ENCODE results near the gene TMEM106A. TPM values are rescaled to one million over a fixed set of nuclear protein-coding genes. Genes with fewer than 3 reads are reported as not detected.

The TMEM106A gene
- total and polyA plus RNA-seq, 2 of the 13 experiments (the other 11 are each of a cell fraction or from before 2014, with no cell fraction given) = 16.9 to 35.9 TPM

DNA sequence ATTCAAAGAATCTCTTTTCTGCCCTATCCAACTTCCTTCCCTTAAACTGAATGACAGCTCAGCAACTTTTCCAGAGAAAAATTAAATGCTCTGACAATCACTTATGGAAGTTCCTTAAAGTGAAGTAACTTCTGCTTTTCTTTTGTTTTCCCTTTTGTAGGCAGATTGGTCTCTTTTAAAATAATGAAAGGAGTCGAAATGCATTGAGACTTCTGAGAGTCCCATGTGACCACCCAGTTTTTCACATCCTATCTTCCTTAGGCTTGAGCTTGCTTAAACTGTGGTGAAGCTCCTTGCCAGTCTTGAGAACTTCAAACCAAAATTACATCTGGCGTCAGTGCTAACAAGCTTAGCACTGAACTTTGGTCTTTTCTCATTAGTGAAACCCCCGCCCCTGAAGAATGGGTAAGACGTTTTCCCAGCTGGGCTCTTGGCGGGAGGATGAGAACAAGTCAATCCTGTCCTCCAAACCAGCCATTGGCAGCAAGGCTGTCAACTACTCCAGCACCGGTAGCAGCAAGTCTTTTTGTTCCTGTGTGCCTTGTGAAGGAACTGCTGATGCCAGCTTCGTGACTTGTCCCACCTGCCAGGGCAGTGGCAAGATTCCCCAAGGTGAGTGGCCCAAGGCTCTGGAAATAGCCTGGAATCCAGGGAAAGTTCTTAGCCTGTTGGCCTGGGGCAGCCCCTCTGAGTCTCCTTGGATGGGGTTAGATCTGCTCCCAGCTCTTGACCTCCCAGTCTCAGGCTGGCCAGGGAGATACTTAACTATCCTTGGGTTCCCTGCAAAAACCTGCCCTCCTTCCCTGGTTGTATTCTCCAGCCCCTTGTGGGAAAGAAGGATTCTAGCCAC, 1.2 kb downstream of the TMEM106A start (continued):
- TF ChIP-seq, protein P1, sequence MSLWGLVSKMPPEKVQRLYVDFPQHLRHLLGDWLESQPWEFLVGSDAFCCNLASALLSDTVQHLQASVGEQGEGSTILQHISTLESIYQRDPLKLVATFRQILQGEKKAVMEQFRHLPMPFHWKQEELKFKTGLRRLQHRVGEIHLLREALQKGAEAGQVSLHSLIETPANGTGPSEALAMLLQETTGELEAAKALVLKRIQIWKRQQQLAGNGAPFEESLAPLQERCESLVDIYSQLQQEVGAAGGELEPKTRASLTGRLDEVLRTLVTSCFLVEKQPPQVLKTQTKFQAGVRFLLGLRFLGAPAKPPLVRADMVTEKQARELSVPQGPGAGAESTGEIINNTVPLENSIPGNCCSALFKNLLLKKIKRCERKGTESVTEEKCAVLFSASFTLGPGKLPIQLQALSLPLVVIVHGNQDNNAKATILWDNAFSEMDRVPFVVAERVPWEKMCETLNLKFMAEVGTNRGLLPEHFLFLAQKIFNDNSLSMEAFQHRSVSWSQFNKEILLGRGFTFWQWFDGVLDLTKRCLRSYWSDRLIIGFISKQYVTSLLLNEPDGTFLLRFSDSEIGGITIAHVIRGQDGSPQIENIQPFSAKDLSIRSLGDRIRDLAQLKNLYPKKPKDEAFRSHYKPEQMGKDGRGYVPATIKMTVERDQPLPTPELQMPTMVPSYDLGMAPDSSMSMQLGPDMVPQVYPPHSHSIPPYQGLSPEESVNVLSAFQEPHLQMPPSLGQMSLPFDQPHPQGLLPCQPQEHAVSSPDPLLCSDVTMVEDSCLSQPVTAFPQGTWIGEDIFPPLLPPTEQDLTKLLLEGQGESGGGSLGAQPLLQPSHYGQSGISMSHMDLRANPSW (CRISPR knock-in tag; IDR thresholded peaks at IDR 0.05; ENCODE audit: borderline replicate concordance) = 0 out of 2 replicates have a peak, but pooled peaks have one; percentile 50

DNA sequence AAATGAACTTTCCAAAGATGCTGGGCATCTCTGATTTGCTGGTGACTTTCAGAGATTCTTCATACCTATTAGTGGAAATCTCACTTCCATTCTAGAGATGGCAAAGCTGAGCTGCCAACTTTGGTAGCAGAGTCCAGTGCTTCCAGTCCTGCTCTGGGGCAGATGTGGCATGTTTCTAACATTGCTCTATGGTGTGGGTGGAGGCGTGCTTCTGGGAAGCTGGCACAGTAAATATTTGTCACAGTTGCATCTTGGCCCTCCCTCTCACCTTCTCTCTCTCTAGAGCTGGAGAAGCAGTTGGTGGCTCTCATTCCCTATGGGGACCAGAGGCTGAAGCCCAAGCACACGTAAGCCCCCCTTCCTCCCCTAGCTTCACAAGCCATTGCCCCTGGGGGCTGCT, 1.9 kb downstream of the TMEM106A start:
- peak overlapping the region; percentile 80 for H3K27ac ChIP-seq (ENCODE audit: extremely low read length, insufficient read depth, low read length)
- no peak for FAIRE-seq
- ATAC-seq = no peak
- H3K9me3 ChIP-seq (ENCODE audit: low read length) = no peaks in the 10 kb centered on the region
- peaks cover 7 to 41% of the 10 kb centered on the region in 2 experiments; a peak in 4 of 5 replicates for H3K36me3 ChIP-seq (replicated peaks in 1 of 2; ENCODE audit: control insufficient read depth in 1 of 2, insufficient read depth in 2 of 2, low read length in 2 of 2)
- no peak for DNase-seq (ENCODE audit: low spot score)
- intact Hi-C loops (cut with micrococcal nuclease; ENCODE audit: unreplicated experiment) = loop anchor here (5.0 kb wide), 1 partner anchor 191 kb away; the partner anchor contains the start of gene VAT1
- H3K4me3 ChIP-seq (replicated peaks in 1 of 3; ENCODE audit: insufficient read depth in 1 of 3, low read depth in 2 of 3, low read length in 3 of 3) = peak overlapping the region in 2 of 3 experiments; percentile 77 to 98; a peak in 2 of 6 replicates
- peak overlapping the region; percentile 96; the same call in 1 of the 2 replicates for H3K9ac ChIP-seq (ENCODE audit: insufficient read depth, low read depth, low read length)
- H3K4me2 ChIP-seq (ENCODE audit: low read depth, low read length) = peak overlapping the region; percentile 98
- POLR2A ChIA-PET = interaction anchor here (1.0 to 7.6 kb wide), 12 partner anchors 10 to 215 kb away, joined by 3 to 93 read pairs (median 10); partner anchors contain the start of genes IFI35, NBR1 and RPL27
- in situ Hi-C loops (cut with HindIII; ENCODE audit: extremely low pct_ligation_motif_present, low pct_unique_long_range_greater_than_20kb) = no loop called here
- no TSS peak for BruUV-seq (replicated peaks)
- peaks cover 27% of the 10 kb centered on the region for H3K79me2 ChIP-seq (ENCODE audit: insufficient read depth, low read length)
- CTCF ChIA-PET (ENCODE audit: low intra/inter-chr PET ratio, low total read pairs) = no interaction called here
- WGBS (ENCODE audit: low lambda C conversion rate) = 98% methylated on average over 2 of the region's 2 CpGs
- peaks cover 80% of the 10 kb centered on the region for H3K4me1 ChIP-seq (ENCODE audit: insufficient read depth, low read length)
- H3K27me3 ChIP-seq (ENCODE audit: control insufficient read depth in 1 of 2, insufficient read depth in 2 of 2, low read length in 2 of 2) = no peaks in the 10 kb centered on the region; a peak in 1 of 5 replicates
- H4K20me1 ChIP-seq (ENCODE audit: insufficient read depth, low read length) = no peaks in the 10 kb centered on the region
- no peak overlapping the region for H2AFZ ChIP-seq (ENCODE audit: low read length)
- TF ChIP-seq ZNF75D (CRISPR knock-in tag; IDR thresholded peaks at IDR 0.05; ENCODE audit: borderline replicate concordance) = no peak
- TF ChIP-seq, protein P2, sequence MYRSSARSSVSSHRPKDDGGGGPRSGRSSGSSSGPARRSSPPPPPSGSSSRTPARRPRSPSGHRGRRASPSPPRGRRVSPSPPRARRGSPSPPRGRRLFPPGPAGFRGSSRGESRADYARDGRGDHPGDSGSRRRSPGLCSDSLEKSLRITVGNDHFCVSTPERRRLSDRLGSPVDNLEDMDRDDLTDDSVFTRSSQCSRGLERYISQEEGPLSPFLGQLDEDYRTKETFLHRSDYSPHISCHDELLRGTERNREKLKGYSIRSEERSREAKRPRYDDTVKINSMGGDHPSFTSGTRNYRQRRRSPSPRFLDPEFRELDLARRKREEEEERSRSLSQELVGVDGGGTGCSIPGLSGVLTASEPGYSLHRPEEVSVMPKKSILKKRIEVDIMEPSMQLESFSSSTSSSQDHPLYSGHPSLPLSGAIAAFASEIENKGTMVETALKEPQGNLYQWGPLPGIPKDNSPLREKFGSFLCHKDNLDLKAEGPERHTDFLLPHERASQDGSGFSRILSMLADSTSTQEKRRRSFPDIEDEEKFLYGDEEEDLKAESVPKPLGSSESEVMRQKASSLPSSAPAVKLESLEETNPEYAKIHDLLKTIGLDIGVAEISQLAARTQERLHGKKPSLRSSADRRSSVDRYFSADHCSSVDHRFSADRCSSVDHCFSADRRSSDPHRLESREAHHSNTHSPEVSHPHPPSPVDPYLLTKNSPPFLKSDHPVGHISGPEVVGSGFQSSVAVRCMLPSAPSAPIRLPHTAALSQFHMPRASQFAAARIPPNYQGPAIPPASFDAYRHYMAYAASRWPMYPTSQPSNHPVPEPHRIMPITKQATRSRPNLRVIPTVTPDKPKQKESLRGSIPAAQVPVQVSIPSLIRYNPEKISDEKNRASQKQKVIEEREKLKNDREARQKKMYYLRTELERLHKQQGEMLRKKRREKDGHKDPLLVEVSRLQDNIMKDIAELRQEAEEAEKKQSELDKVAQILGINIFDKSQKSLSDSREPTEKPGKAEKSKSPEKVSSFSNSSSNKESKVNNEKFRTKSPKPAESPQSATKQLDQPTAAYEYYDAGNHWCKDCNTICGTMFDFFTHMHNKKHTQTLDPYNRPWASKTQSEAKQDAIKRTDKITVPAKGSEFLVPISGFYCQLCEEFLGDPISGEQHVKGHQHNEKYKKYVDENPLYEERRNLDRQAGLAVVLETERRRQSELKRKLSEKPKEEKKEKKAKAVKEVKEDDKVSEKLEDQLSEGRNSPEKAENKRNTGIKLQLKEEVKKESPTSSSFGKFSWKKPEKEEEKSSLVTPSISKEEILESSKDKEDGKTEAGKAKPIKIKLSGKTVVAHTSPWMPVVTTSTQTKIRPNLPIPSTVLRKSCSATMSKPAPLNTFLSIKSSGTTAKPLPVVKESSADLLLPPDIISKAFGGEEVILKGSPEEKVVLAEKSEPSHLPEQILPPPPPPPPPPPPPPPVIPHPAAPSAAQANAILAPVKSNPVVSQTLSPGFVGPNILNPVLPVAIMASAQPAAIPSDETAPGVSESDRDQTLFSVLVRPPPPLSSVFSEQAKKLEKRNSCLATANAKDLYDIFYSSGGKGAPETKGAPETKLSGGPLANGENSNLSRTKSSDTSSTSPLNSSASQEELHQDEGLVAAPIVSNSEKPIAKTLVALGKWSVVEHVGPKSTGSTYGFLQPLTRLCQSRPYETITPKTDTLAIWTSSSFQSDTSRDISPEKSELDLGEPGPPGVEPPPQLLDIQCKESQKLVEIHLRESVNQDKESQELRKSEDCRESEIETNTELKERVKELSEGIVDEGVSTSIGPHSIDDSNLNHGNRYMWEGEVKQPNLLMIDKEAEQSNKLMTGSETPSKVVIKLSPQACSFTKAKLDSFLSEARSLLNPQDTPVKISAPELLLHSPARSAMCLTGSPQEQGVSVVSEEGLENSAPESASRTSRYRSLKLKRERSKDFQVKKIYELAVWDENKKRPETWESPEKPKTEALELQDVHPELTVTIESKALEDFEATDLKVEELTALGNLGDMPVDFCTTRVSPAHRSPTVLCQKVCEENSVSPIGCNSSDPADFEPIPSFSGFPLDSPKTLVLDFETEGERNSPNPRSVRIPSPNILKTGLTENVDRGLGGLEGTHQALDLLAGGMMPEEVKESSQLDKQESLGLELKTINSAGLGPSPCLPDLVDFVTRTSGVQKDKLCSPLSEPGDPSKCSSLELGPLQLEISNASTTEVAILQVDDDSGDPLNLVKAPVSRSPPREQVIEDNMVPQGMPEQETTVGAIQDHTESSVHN (CRISPR knock-in tag; IDR thresholded peaks at IDR 0.05) = no peak
- no peak for TF ChIP-seq KDM3A (CRISPR knock-in tag; IDR thresholded peaks at IDR 0.05; ENCODE audit: low read depth)
- TF ChIP-seq RELA (CRISPR knock-in tag; IDR thresholded peaks at IDR 0.05) = no peak
- TF ChIP-seq SNAPC5 (CRISPR knock-in tag; IDR thresholded peaks at IDR 0.05; ENCODE audit: borderline replicate concordance) = no peak
- TF ChIP-seq HOXD1 (CRISPR knock-in tag; IDR thresholded peaks at IDR 0.05) = no peak

Data from HepG2 (cell line).